B cell (primary cell): Measurements from ENCODE around the gene SIPA1L3.

Source experiments
- CTCF ChIP-seq: fragments of 200-600 bp; IDR thresholded peaks from one replicate; pipeline ENCODE4 v1.8.0; 2022; ENCODE audit warnings: antibody characterized with exemption, mild to moderate bottlenecking
- EZH2 ChIP-seq: IDR thresholded peaks from 2 replicates; pipeline ENCODE4 v1.6.1; 2012; ENCODE audit warnings: borderline replicate concordance, low read depth, mild to moderate bottlenecking, moderate library complexity, low read length; ENCODE audit not compliant: insufficient read depth, poor library complexity, severe bottlenecking

GRCh38 chr19:37980419-37981170 lies 73.6 kb downstream of the SIPA1L3 start:
- TF ChIP-seq CTCF: no peak
- TF ChIP-seq EZH2: no peak
